ENCODE results near the gene MATN3.

Gene MATN3

DNA sequence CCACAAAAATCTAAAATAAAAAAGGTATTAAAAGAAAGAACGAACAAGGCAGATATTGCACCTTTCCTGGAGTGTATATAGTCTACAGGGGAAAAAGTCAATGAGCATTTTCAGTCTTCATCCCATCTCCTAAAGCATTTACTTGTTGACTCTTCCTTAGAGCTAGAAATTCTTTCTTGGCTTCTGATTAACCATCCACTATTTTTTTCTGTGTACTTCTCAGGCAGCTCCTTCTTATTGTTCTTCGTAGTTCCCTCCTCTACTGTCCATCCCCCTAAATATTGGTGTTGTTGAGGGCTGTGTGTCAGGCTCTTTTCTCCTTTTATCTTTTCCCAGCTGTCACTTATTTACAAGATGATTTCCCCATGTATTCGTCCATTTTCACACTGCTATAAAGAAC lies 42.5 kb upstream of the MATN3 start:
- TF ChIP-seq, protein P1, sequence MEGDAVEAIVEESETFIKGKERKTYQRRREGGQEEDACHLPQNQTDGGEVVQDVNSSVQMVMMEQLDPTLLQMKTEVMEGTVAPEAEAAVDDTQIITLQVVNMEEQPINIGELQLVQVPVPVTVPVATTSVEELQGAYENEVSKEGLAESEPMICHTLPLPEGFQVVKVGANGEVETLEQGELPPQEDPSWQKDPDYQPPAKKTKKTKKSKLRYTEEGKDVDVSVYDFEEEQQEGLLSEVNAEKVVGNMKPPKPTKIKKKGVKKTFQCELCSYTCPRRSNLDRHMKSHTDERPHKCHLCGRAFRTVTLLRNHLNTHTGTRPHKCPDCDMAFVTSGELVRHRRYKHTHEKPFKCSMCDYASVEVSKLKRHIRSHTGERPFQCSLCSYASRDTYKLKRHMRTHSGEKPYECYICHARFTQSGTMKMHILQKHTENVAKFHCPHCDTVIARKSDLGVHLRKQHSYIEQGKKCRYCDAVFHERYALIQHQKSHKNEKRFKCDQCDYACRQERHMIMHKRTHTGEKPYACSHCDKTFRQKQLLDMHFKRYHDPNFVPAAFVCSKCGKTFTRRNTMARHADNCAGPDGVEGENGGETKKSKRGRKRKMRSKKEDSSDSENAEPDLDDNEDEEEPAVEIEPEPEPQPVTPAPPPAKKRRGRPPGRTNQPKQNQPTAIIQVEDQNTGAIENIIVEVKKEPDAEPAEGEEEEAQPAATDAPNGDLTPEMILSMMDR (IDR thresholded peaks at IDR 0.05; ENCODE audit: control extremely low read depth, extremely low read depth, low read depth, missing control alignments): no peak
- ChIA-PET CTCF (interaction anchor here (1.2 to 1.9 kb wide), 4 partner anchors 12 to 112 kb away, joined by 3 to 9 read pairs (median 4); no protein-coding TSS in a partner anchor), POLR2A (interaction anchor here (0.7 kb wide), 1 partner anchor 155 kb away, joined by 3 read pairs; no protein-coding TSS in a partner anchor)
- DNase-seq (ENCODE audit: extremely low spot score): no peak

DNA sequence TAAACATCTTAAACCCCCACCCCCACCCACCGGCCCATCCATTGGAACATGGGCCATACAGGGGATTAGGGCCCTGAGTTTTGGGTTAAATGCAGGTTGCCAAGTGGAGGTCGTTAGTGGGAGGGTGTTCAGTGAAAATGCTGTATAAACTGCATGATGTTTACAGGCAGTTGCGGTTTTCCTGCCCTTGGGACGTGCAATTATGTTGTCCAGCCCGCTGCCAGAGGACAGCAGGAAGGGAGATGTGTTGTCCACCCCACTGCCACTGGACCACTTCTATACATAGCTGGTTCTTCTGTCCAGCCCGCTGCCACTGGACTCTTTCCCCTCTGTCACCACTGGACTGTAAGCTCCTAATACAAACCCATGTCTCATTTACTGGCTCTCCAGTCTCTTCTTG lies 41.7 kb upstream of the MATN3 start:
- no peak for DNase-seq (ENCODE audit: extremely low spot score)
- ChIA-PET CTCF (interaction anchor here (0.8 to 1.9 kb wide), 4 partner anchors 8 to 111 kb away, joined by 3 to 9 read pairs (median 4); no protein-coding TSS in a partner anchor), POLR2A (no interaction called here)
- TF ChIP-seq, protein P1 (IDR thresholded peaks at IDR 0.05; ENCODE audit: control extremely low read depth, extremely low read depth, low read depth, missing control alignments): no peak

DNA sequence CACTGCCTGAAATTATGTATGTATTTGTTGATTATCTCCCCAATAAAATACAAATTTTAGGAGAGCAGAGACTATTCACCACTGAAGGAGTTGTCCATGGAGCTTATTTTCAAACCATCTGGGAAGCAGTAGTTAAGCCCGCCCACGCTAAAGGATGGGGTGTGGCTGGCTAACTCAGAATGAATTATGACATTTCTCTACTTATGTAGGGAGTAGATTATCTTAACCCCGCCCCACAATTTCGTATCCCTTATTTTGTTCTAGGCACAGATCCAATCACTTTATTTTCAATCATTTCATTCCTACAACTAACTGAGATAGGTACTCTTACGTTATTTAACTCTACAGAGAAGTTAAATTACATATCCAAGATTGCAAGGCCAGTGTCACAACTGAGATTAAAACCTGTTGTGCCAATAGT lies 40.4 kb upstream of the MATN3 start:
- TF ChIP-seq, protein P1 (IDR thresholded peaks at IDR 0.05; ENCODE audit: control extremely low read depth, extremely low read depth, low read depth, missing control alignments): no peak
- ChIA-PET CTCF (interaction anchor here (1.5 kb wide), 1 partner anchor 10 kb away, joined by 5 read pairs; no protein-coding TSS in a partner anchor), POLR2A (no interaction called here)
- DNase-seq (ENCODE audit: extremely low spot score): no peak

DNA sequence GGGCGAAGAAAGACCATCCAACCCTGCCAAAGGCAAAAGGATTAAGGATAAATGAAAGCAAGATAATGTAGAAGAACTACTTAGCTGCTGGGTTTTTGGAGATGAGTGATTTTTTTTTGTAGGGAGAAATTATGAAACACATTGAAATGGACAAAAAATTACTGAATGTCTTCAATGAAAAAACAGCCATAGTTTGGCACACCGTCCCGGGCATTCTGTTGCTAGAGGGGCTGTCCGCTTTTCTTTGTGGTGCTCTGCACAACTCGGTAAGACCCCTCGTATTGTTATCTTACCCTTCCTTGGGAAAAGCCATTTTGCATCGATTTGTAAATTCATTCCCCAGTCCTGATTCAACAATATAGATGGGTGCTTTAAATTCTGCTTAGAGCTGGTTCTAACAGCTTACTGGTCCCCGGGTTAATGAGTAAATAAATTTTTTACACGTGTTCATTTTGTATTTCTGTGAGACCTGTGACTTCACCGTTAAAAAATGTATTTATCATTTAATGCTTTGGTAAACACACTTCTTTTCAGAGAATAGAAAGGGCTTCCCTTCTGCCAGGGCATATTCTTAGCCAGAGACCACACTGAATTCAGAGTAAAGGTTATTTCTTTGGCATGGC lies 39.9 kb upstream of the MATN3 start:
- CTCF ChIA-PET: interaction anchor here (1.5 to 9.3 kb wide), 2 partner anchors 10 to 38 kb away, joined by 5 to 63 read pairs; partner anchors contain the start of gene MATN3
- TF ChIP-seq, protein P1 (IDR thresholded peaks at IDR 0.05; ENCODE audit: control extremely low read depth, extremely low read depth, low read depth, missing control alignments): no peak
- DNase-seq (ENCODE audit: extremely low spot score): no peak
- POLR2A ChIA-PET: interaction anchor here (1.0 to 1.7 kb wide), 2 partner anchors 160 to 395 kb away, joined by 3 to 8 read pairs; partner anchors contain the start of gene RHOB

DNA sequence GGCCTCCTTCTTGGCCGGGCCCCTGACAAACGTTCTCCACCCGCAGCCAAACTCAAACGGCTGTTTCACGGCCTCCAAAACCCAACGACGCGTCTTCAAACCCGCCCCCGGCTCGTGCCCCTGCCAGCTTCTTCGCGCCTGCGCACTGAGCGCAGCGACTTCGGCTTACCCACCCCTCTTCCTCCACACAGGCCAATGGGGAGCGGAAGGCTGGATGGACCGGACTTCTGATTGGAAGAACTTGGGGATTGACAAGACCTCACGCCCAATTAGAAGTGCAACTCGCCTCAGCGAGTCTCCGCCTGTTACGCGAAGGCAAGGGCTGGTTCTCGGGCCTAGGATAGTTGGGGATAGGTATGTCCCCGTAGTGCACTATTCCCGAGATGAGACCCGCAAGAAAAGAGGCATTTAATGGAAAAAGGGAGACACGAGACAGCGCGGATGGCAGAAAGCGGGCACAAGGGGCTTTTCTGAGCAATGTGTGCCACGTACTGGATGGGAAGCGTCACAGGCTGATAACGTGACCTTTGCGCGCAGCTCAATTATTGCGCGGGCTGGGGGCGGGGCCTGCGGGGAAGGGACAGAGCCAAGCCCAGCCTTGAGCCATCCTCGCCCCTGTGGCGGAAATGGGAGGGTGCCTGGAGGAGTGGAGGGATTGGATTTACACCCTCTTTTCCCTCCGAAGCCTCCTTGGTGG lies 39.2 kb upstream of the MATN3 start, which contains the start of gene LAPTM4A:
Gene LAPTM4A (minus strand): TSS at position 97 of the 697 bp plus-strand sequence. CDS start 108 bp downstream, outside the sequence.
- ChIA-PET POLR2A (interaction anchor here (0.5 to 1.7 kb wide), 4 partner anchors 159 to 1568 kb away, joined by 3 to 8 read pairs (median 3); partner anchors contain the start of gene RHOB), CTCF (interaction anchor here (1.0 to 9.3 kb wide), 3 partner anchors 11 to 49 kb away, joined by 3 to 63 read pairs (median 5); partner anchors contain the start of gene MATN3)
- TF ChIP-seq, protein P1 (IDR thresholded peaks at IDR 0.05; ENCODE audit: control extremely low read depth, extremely low read depth, low read depth, missing control alignments): no peak
- DNase-seq (ENCODE audit: extremely low spot score): peak; percentile 97

Data from GM10248 (cell line).